Limb (tissue), 2 donors: ENCODE measurements around the gene PRKACA.

Source experiments
- DNase-seq, 2 donors: peaks; one replicate each; pipeline ENCODE4 v3.0.0-alpha.2; 2016; ENCODE audit errors: extremely low spot score in 2 of 2

The PRKACA gene

GRCh38 chr19:14118165-14119051 lies 846 bp upstream of the PRKACA start:
- DNase-seq = no peak

DNA sequence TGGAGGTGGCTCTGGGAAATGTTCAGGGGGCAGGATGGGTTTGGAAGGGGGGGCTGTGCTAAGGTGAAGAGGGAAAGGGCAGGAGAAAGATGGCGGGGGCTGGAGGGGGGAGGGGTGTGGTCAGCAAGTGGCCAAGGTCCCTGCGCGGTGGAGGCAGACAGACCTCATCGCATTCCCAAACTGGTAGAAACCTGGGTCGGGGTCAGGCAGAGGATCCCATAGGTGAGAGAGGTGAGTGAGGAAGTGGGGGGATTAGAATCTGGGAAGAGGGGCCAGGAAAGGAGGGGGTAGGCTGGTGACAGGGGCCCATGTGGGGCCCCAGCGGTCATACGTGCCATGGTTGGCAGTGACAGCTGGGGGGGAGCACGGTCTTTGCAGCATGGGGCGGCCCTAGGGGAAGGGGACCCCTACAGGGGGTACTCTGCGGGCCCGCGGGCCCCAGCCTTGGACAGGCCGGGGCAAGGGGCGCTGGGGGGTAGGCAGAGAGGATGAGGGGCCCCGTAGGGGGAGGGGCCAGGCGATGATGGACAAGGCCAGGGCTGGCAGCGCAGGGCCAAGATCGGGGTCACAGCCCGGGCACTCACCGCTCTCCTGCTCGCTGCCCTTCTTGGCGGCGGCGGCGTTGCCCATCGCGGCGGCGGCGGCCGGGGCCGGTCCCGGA lies 514 bp downstream of the PRKACA start:
- DNase-seq = peak in 1 of 2 donors; percentile 64

DNA sequence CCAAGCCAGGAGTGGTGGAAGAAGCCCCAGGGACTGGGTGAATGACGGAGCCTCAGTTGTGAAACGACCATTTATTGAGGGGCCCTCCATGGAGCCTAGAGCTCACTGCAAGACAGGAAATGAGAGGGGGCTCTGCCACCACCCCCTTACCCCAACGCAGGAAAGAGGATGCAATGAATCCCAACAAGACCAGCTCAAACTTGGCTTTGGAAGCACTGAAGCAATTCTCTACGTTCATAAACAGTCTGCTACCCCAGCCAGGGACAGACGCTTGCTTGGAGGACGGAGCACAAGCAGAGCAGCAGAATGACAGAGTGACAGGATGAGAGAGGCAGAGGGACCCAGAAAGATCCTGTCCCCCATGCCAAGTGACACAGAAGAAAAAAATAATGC lies 1.0 kb downstream of the PRKACA start:
- no peak for DNase-seq

- no peak for DNase-seq
Observed at GRCh38 chr19:14115756-14116155, 1.8 kb downstream of the PRKACA start.

DNA sequence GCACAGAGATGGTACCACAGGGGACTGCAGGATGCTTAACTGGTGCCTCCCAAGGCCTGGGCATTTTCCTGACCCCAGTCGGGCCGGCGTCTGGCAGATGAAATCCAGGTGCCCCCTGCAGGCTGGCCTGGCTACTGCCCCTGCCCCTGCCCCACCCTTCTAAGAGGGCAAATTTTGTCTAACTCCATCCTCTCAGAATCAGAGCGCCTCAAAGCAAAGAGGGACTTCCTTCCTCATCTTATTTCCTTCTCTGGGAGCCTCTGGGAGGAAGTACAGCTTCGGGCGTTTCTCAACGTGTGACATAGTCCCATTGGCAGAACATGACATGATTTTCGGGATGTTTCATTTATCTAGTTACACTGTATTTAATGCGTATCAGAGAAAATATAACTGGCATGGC lies 2.7 kb downstream of the PRKACA start:
- DNase-seq = no peak

DNA sequence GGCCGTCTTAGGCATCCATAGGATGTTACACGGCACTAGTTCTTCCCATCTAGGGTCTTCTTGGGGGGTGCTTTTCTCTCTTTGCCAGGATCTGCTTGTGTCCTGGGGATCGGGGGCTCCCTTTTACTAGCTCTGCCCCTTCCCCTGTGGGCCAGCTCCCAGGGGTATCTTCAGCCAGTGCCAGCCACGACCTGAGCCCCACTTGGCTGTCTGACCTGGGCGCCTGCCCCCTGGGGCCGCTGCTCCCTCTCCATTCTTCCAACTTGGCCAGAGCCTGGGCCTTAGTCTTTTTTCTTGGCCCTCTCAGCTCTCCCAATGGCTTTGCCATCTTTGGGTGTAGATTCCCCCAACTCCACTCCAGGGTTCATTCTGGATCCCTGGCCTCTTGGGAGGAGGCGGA lies 3.1 kb downstream of the PRKACA start:
- no peak for DNase-seq

GRCh38 chr19:14113762-14114414 lies 3.7 kb downstream of the PRKACA start:
- DNase-seq = no peak

DNA sequence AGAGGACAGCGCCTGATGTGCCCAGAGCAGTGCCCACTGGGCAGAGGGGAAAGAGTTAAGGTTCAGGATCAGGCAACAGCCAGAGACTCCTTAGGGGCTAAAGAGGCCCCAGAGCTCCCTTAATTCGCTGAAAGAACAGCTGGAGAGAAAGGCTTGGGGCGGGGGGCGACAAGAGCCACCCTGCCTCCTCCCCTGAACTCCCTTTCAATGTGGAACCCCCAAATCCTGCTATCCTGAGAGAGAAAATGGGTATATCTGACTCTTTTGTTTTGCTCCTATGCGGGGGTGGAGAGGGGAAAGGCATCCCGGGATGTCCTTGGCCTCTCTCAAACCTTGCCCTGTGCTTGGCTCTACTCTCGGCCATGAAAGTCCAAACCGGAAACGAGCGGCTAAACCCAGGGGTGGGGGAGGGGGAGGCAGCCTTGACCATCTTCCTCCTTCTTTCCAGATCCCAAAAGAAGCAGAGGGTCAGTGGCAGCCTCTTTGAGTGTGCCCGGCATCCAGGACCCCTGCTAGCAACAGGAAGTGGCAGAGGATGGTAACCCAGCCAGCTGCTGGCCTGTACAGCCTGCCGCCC lies 4.7 kb downstream of the PRKACA start:
- no peak for DNase-seq

DNA sequence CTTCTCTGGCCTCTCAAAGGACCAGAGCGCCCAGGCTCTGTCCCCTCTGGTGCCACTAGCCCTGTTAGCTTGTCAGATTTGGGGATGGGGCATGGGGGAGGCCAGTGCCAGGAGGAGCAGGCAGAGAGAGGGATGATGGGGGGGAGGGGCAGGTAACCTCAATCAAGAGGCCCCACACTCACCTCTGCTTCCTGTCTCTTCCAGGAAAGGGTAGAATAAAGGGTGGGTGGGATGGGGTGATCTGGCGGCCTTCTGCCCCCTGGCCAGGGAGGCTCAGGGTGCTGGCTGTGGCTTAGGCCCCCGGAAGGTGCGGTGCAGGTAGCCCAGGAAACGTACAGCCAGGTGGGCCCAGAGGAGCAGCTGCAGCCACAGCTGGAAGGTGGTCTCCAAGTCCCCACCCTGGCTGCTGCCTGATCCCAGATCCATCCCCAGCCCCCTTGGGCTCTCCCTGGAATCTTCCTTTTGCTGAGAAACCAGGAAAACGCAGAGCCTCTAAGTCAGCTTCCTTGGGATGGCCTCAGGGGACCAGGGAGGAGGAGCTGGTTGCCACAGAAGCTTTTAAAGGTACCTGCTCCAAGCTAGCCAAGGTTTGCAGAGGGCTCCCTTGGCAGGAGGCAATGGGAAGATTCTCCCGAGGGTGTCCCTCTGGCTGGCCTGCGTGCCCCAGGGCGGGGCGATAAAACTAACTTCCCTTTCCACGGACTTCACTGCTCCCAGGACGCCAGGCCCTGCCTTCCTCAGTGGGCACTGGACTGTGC lies 5.3 kb downstream of the PRKACA start:
- no peak for DNase-seq

DNA sequence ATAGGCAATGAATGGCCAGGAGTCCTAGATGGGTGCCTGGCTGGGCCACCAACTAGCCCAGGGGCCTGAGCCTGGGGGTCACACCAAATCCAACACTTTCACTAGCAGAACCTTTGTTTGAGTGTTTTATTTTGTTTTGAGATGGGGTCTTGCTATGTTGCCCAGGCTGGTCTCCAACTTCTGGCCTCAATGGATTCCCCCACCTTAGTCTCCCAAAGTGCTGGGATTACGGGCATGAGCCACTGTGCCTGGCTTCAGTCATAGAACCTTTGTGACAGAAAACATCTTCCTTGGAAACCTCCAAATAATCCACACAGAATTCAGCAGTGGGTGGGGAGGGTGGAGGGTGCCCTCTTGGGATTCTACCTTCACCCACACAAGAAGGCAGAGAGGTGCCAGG lies 6.1 kb downstream of the PRKACA start:
- DNase-seq = no peak

DNA sequence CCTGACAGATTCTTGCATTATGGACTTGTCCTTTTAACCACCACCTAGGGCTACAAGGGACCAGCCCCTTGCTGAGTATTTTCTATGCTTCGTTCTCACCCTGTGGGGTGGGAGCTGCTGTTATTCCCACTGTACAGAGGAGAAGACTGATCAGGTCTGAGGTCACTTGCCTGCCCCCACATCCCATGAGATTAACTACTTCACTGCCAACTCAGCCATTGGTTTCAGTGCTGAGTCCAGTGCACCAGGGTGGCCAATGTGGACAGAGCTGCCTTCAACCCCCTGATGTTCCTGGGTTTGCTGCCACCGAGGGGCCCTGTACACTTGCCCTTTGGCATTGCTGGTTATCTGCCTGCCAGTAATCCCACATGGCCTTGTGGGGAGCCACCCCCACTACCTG lies 6.9 kb downstream of the PRKACA start:
- no peak for DNase-seq

GRCh38 chr19:14107581-14108461 lies 9.7 kb downstream of the PRKACA start:
- no peak for DNase-seq

DNA sequence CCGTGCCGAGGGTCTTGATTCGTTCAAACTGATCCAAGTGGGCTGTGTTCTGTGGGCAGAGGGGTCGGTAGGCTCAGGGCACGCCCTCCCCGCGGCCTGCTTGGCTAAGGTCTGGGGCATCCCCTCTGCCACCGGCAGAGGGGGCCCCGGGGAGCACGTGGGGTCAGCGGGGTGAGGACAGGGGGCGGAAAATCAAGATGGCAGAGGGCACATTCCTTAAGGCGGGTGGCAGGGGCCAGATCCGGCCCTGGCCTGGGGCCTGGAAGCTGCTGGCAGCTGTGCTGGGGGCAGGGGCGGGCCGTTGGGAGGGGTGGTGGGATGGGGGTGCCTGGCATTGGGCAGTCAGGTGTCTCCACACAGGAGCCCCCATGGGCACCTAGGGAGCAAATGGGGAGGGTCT lies 10.7 kb downstream of the PRKACA start:
- DNase-seq = no peak

GRCh38 chr19:14105680-14106079 lies 11.9 kb downstream of the PRKACA start:
- no peak for DNase-seq

DNA sequence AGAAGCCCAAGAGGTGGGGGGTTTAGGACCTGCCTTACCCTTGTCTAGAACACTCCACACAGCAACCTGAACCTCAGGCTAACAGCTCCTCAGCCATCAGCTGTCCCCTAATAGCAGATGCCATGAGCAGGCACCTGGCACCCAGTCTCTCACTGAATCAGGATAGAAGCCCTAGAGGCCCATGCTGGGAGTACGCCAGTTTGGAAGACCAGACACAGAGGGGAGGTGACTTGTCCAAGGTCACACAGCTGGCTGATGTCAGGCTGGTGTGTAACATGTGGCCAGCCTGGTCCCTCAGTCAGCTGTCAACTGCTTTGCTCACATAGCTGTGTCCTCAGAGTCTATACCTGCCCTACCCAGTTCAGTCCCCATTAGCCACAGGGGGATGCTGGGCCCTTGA lies 14.3 kb downstream of the PRKACA start:
- no peak for DNase-seq

DNA sequence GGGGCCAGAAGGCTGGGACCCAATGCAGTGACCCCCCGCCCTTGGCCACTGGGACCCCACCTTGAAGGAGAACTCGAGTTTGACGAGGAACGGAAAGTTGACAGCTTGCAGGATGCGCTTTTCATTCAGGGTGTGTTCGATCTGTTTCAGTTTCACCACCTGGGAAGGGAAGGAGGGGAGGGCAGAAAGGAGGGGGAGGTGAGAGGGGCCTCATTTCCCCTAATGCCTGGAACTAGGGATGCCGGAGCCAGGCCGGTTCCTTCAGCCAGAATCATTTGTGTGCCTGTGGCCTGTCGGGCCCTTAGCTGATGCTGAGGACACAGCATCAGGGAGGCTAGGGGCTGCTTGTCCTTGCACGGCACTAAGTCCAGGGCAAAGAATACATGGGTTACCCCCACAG lies 14.8 kb downstream of the PRKACA start:
- no peak for DNase-seq

DNA sequence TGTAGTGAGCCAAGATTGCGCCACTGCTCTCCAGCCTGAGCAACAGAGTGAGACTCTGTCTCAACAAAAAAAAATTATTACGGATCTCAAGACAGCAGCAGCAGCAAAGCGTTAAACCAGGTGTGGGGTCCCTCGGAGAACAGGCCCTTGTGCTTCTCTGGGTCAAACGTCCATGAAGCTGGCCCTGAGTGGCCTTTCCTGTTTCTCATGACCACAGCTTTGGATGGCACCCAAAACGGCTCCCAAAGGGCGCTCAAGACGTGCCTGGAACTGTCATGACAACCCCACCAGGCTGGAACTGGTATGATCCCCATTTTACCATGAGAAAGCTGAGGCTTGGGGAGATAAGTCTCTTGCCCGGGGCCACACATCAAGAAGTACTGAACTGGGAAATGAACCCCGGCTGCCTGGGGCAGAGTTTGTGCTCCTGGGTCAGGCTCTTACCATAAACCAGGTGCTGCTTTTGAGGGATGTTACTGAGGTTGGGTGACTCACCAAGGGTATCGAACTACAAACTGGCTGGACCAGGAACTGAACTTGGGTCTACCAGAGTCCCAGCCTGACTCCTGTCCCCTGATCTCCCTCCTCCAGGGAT lies 15.4 kb downstream of the PRKACA start:
- DNase-seq = no peak

DNA sequence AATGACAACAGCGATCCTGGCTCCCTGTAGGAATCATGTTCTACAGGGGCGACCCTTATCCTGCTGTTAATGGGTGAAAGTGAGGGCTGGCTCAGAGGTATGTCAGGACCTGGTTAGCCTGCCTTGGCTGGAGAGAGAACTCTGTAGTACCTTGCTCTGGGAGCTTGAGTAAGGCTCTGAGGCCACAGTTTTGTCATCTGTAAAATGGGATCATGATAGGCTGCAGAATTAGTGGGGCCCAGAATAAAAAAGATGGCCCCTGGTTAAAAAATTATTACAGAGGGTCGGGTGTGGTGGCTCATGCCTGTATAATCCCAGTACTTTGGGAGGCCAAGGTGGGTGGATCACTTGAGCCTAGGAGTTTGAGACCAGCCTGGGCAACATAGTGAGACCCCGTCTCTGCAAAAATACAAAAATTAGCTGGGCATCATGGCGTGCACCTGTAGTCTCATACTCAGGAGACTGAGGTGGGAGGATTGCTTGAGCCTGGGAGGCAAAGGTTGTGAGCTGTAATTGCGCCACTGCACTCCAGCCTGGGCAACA lies 16.5 kb downstream of the PRKACA start:
- no peak for DNase-seq

GRCh38 chr19:14097532-14098151 lies 19.9 kb downstream of the PRKACA start:
- no peak for DNase-seq
